ENCODE results near the gene UBE2E2.

Gene UBE2E2

GRCh38 chr3:23450806-23451205, 247.7 kb downstream of the UBE2E2 start:
- Histone ChIP-seq H3K9me3 (ENCODE audit: low read length) (no peaks in the 10 kb centered on the region), H3K36me3 (ENCODE audit: insufficient read depth, low read length) (no peaks in the 10 kb centered on the region), H4K20me1 (ENCODE audit: insufficient read depth, low read length) (no peaks in the 10 kb centered on the region), H3K27ac (ENCODE audit: low read depth, low read length, poor library complexity, severe bottlenecking) (no peak overlapping the region), H3K4me3 (ENCODE audit: low read depth, low read length, poor library complexity, severe bottlenecking) (no peak overlapping the region), H3K9ac (ENCODE audit: low read length) (no peak overlapping the region), H3K9me2 (ENCODE audit: low read depth, low read length) (no peaks in the 10 kb centered on the region), H2AFZ (ENCODE audit: low read length) (no peak overlapping the region), H3K27me3 (ENCODE audit: insufficient read depth, low read length) (no peaks in the 10 kb centered on the region), H3K79me2 (ENCODE audit: insufficient read depth, low read length) (0 out of 2 replicates have a peak, but pooled peaks cover 2% of the 10 kb centered on the region), H3F3A (ENCODE audit: insufficient read depth, low read length) (no peaks in the 10 kb centered on the region), H3K4me1 (ENCODE audit: insufficient read depth, low read length, severe bottlenecking) (peaks cover 12% of the 10 kb centered on the region), H3K4me2 (ENCODE audit: low read length) (no peak overlapping the region)
- no peak for TF ChIP-seq EZH2 (IDR thresholded peaks at IDR 0.05; ENCODE audit: borderline replicate concordance, low read length)
- TF ChIP-seq, protein P1, sequence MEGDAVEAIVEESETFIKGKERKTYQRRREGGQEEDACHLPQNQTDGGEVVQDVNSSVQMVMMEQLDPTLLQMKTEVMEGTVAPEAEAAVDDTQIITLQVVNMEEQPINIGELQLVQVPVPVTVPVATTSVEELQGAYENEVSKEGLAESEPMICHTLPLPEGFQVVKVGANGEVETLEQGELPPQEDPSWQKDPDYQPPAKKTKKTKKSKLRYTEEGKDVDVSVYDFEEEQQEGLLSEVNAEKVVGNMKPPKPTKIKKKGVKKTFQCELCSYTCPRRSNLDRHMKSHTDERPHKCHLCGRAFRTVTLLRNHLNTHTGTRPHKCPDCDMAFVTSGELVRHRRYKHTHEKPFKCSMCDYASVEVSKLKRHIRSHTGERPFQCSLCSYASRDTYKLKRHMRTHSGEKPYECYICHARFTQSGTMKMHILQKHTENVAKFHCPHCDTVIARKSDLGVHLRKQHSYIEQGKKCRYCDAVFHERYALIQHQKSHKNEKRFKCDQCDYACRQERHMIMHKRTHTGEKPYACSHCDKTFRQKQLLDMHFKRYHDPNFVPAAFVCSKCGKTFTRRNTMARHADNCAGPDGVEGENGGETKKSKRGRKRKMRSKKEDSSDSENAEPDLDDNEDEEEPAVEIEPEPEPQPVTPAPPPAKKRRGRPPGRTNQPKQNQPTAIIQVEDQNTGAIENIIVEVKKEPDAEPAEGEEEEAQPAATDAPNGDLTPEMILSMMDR (IDR thresholded peaks at IDR 0.05; ENCODE audit: low read length) = no peak

DNA sequence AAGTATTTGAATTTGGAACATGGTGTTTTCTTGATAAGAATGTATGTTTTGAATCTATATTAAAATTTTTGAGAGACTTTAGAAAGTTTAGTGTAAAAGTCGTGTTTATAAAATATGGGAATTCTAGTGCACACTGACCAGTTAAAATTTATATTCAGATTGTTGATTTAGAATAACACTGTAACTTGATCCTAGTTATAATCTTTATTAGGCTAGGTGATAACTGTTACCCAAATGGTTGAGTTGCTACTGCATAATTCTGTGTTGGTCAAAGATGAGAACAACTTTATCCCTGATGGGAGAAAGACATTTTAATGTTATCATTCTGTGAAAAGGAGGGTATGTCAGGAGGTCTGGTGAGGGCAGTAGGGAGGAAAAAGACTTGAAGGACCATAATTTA, 249.3 kb downstream of the UBE2E2 start:
- no peaks in the 10 kb centered on the region for H3K36me3 ChIP-seq (ENCODE audit: insufficient read depth, low read length)
- H3K9me3 ChIP-seq (ENCODE audit: low read length) = no peaks in the 10 kb centered on the region
- H3K27ac ChIP-seq (ENCODE audit: low read depth, low read length, poor library complexity, severe bottlenecking) = no peak overlapping the region
- 0 out of 2 replicates have a peak, but pooled peaks cover 2% of the 10 kb centered on the region for H3K79me2 ChIP-seq (ENCODE audit: insufficient read depth, low read length)
- TF ChIP-seq, protein P1 (IDR thresholded peaks at IDR 0.05; ENCODE audit: low read length) = no peak
- TF ChIP-seq EZH2 (IDR thresholded peaks at IDR 0.05; ENCODE audit: borderline replicate concordance, low read length) = no peak
- H4K20me1 ChIP-seq (ENCODE audit: insufficient read depth, low read length) = no peaks in the 10 kb centered on the region
- no peak overlapping the region for H3K4me2 ChIP-seq (ENCODE audit: low read length)
- H3K9me2 ChIP-seq (ENCODE audit: low read depth, low read length) = no peaks in the 10 kb centered on the region
- H3K4me3 ChIP-seq (ENCODE audit: low read depth, low read length, poor library complexity, severe bottlenecking) = no peak overlapping the region
- no peak overlapping the region for H2AFZ ChIP-seq (ENCODE audit: low read length)
- peaks cover 12% of the 10 kb centered on the region for H3K4me1 ChIP-seq (ENCODE audit: insufficient read depth, low read length, severe bottlenecking)
- H3K9ac ChIP-seq (ENCODE audit: low read length) = no peak overlapping the region
- H3K27me3 ChIP-seq (ENCODE audit: insufficient read depth, low read length) = no peaks in the 10 kb centered on the region
- no peaks in the 10 kb centered on the region for H3F3A ChIP-seq (ENCODE audit: insufficient read depth, low read length)

- Histone ChIP-seq H3K27me3 (ENCODE audit: insufficient read depth, low read length) (no peaks in the 10 kb centered on the region), H3K27ac (ENCODE audit: low read depth, low read length, poor library complexity, severe bottlenecking) (no peak overlapping the region), H3K9me2 (ENCODE audit: low read depth, low read length) (no peaks in the 10 kb centered on the region), H3K4me3 (ENCODE audit: low read depth, low read length, poor library complexity, severe bottlenecking) (no peak overlapping the region), H3K36me3 (ENCODE audit: insufficient read depth, low read length) (no peaks in the 10 kb centered on the region), H3F3A (ENCODE audit: insufficient read depth, low read length) (no peaks in the 10 kb centered on the region), H2AFZ (ENCODE audit: low read length) (no peak overlapping the region), H3K4me2 (ENCODE audit: low read length) (no peak overlapping the region), H3K79me2 (ENCODE audit: insufficient read depth, low read length) (no peaks in the 10 kb centered on the region), H3K9me3 (ENCODE audit: low read length) (no peaks in the 10 kb centered on the region), H3K9ac (ENCODE audit: low read length) (no peak overlapping the region), H3K4me1 (ENCODE audit: insufficient read depth, low read length, severe bottlenecking) (peaks cover 4% of the 10 kb centered on the region), H4K20me1 (ENCODE audit: insufficient read depth, low read length) (no peaks in the 10 kb centered on the region)
- no peak for TF ChIP-seq EZH2 (IDR thresholded peaks at IDR 0.05; ENCODE audit: borderline replicate concordance, low read length)
- TF ChIP-seq, protein P1 (IDR thresholded peaks at IDR 0.05; ENCODE audit: low read length) = no peak
Measured at GRCh38 chr3:23455084-23455483, 252.0 kb downstream of the UBE2E2 start.
